RWPE2 (cell line): ENCODE measurements around the gene SCUBE2.
"Not testable (repeated sequence)": the region's sequence is repeated elsewhere in the genome, so short reads cannot be mapped to it uniquely, and the experiment has no call there.

Experiments
- ATAC-seq: fragments of 200-7000 bp; cut with Tn5 transposase; 3 replicates; pipeline ENCODE4 v1.9.1; 2021; ENCODE audit warnings: low read depth
- DNase-seq: peaks from one replicate; pipeline ENCODE4 v3.0.0-alpha.2; 2020; ENCODE audit warnings: low spot score
- H3K27ac ChIP-seq: fragments of 450-650 bp; 2 replicates; pipeline ENCODE4 v1.5.1; 2017; ENCODE audit warnings: mild to moderate bottlenecking; ENCODE audit not compliant: poor library complexity, severe bottlenecking
- H3K27me3 ChIP-seq: fragments of 250-450 bp; sonication (Bioruptor Pico); 2 replicates; pipeline ENCODE4 v1.5.1; 2021; ENCODE audit warnings: mild to moderate bottlenecking, moderate library complexity; ENCODE audit not compliant: insufficient read depth, poor library complexity, severe bottlenecking
- H3K36me3 ChIP-seq: fragments of 250-450 bp; sonication (Bioruptor Pico); 2 replicates; pipeline ENCODE4 v1.5.1; 2020; ENCODE audit warnings: low read depth, mild to moderate bottlenecking, moderate library complexity
- H3K4me1 ChIP-seq: fragments of 250-450 bp; sonication (Bioruptor Pico); 2 replicates; pipeline ENCODE4 v1.5.1; 2021; ENCODE audit warnings: mild to moderate bottlenecking, moderate library complexity; ENCODE audit not compliant: insufficient read depth, poor library complexity, severe bottlenecking
- H3K4me3 ChIP-seq: fragments of 250-450 bp; sonication (Bioruptor Pico); 2 replicates; pipeline ENCODE4 v1.5.1; 2021; ENCODE audit warnings: mild to moderate bottlenecking, moderate library complexity; ENCODE audit not compliant: severe bottlenecking
- H3K9me3 ChIP-seq: fragments of 250-450 bp; sonication (Bioruptor Pico); 2 replicates; pipeline ENCODE4 v1.5.1; 2021; ENCODE audit warnings: mild to moderate bottlenecking, moderate library complexity; ENCODE audit not compliant: severe bottlenecking
- CTCF ChIP-seq: fragments of 450-650 bp; IDR thresholded peaks from one replicate; pipeline ENCODE4 v1.5.1; 2017; ENCODE audit warnings: mild to moderate bottlenecking, moderate library complexity; ENCODE audit not compliant: poor library complexity, severe bottlenecking

SCUBE2 gene

GRCh38 chr11:9014826-9015225 lies 76.6 kb downstream of the SCUBE2 start:
- no peaks in the 10 kb centered on the region for H3K9me3 ChIP-seq

GRCh38 chr11:9013373-9013772 lies 78.0 kb downstream of the SCUBE2 start:
- Histone ChIP-seq H3K4me3 (no peak overlapping the region), H3K27me3 (no peaks in the 10 kb centered on the region), H3K9me3 (no peaks in the 10 kb centered on the region), H3K27ac (no peak overlapping the region), H3K4me1 (no peaks in the 10 kb centered on the region), H3K36me3 (no peaks in the 10 kb centered on the region)
- DNase-seq (no peak), ATAC-seq (no peak)
- TF ChIP-seq CTCF = no peak

More at GRCh38 chr11:9014826-9015225, 76.6 kb downstream of the SCUBE2 start:
- H3K4me3 ChIP-seq = no peak overlapping the region
- DNase-seq (no peak), ATAC-seq (no peak)
- no peaks in the 10 kb centered on the region for H3K27me3 ChIP-seq
- H3K27ac ChIP-seq = no peak overlapping the region
- no peaks in the 10 kb centered on the region for H3K36me3 ChIP-seq
- no peaks in the 10 kb centered on the region for H3K4me1 ChIP-seq
- TF ChIP-seq CTCF = no peak

- H3K27me3 ChIP-seq, H3K4me1 ChIP-seq, H3K9me3 ChIP-seq, ATAC-seq, H3K36me3 ChIP-seq, H3K27ac ChIP-seq, H3K4me3 ChIP-seq, DNase-seq: not testable (repeated sequence)
Measured at GRCh38 chr11:9009538-9009937, 81.9 kb downstream of the SCUBE2 start.

- peaks cover 16% of the 10 kb centered on the region for H3K27me3 ChIP-seq
- H3K9me3 ChIP-seq = no peaks in the 10 kb centered on the region
- no peak for TF ChIP-seq CTCF
- no peak overlapping the region for H3K4me3 ChIP-seq
- H3K27ac ChIP-seq = no peak overlapping the region
- ATAC-seq = no peak
- no peaks in the 10 kb centered on the region for H3K4me1 ChIP-seq
- H3K36me3 ChIP-seq = no peaks in the 10 kb centered on the region
- no peak for DNase-seq
Measured at GRCh38 chr11:9008661-9009060, 82.7 kb downstream of the SCUBE2 start.

GRCh38 chr11:9008011-9008550 lies 83.3 kb downstream of the SCUBE2 start:
- Histone ChIP-seq H3K27me3 (peaks cover 22% of the 10 kb centered on the region), H3K9me3 (no peaks in the 10 kb centered on the region), H3K36me3 (no peaks in the 10 kb centered on the region), H3K27ac (no peak overlapping the region), H3K4me1 (peaks cover 3% of the 10 kb centered on the region), H3K4me3 (no peak overlapping the region)
- DNase-seq = no peak
- ATAC-seq = no peak
- TF ChIP-seq CTCF = no peak
